ENCODE measurements around the gene LAMA2. TPM values are rescaled to one million over a fixed set of nuclear protein-coding genes. Genes with fewer than 3 reads are reported as not detected.

Gene LAMA2
- total and polyA plus RNA-seq, 4 donors: 5.2 to 105 (median 45.9) TPM

DNA sequence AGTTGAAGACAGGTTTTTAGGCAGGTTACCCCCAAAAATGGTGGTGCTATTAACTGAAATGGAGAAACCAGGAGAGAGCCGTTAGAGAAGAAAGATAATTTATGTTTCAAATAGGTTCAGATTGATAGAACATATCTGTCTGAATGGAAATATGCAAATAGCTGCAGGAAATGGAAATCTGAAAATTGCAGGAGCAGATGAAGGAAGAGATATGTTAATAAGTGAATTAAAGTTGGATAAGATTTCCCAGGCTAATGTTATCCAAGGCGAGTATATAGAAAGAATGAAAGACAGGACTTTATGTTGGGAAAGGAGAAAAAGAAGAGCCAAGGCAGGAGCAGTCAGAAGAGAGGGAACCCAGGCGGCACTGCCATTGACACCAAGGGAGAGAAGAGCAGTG is 461.4 kb downstream of the LAMA2 start:
- ATAC-seq (ENCODE audit: insufficient read depth, low FRiP score) (no peak), DNase-seq (no peak)
- Histone ChIP-seq H3K27ac (ENCODE audit: low read depth in 1 of 2, low read length in 1 of 2) (peak overlapping the region in 1 of 2 donors; percentile 60), H3K36me3 (ENCODE audit: control insufficient read depth in 4 of 4, insufficient read depth in 4 of 4, low read length in 4 of 4) (peaks cover 0 to 12% (median under 1%) of the 10 kb centered on the region in 4 donors), H3K9me3 (ENCODE audit: control insufficient read depth in 4 of 4, insufficient read depth in 3 of 4, low read length in 3 of 4) (no peaks in the 10 kb centered on the region), H3K9ac (ENCODE audit: insufficient read depth in 1 of 2, low read length in 2 of 2) (no peak overlapping the region), H3K4me3 (no peak overlapping the region), H3K27me3 (ENCODE audit: control insufficient read depth in 3 of 3, insufficient read depth in 3 of 3, low read length in 2 of 3) (no peaks in the 10 kb centered on the region), H3K4me1 (ENCODE audit: control insufficient read depth in 5 of 5, insufficient read depth in 5 of 5, low read length in 5 of 5) (peaks cover 0 to 15% (median 0%) of the 10 kb centered on the region in 5 donors)
- 91 to 92% methylated on average over 3 of the region's 3 CpGs for WGBS, 2 donors
- TF ChIP-seq, protein P1, sequence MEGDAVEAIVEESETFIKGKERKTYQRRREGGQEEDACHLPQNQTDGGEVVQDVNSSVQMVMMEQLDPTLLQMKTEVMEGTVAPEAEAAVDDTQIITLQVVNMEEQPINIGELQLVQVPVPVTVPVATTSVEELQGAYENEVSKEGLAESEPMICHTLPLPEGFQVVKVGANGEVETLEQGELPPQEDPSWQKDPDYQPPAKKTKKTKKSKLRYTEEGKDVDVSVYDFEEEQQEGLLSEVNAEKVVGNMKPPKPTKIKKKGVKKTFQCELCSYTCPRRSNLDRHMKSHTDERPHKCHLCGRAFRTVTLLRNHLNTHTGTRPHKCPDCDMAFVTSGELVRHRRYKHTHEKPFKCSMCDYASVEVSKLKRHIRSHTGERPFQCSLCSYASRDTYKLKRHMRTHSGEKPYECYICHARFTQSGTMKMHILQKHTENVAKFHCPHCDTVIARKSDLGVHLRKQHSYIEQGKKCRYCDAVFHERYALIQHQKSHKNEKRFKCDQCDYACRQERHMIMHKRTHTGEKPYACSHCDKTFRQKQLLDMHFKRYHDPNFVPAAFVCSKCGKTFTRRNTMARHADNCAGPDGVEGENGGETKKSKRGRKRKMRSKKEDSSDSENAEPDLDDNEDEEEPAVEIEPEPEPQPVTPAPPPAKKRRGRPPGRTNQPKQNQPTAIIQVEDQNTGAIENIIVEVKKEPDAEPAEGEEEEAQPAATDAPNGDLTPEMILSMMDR (IDR thresholded peaks at IDR 0.05; ENCODE audit: control extremely low read depth, extremely low read depth): no peak

DNA sequence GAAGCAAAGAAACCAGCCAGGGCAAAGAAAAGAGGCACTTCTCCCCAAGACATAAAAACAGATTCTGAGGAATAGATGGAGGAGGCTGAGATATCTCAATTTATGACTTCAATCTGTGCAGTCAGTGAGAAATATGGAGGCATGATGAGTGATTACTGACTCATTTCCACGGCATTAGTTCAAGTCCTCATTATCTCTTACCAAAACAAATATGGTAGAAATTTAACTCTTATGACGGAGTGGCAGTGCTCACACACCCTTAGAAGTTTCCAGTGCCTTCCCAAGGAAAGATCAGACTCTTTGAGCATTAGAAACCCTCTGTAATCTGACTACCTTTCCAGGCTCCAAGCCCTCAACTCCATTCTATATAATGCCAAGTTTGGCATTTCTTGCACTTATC is 463.0 kb downstream of the LAMA2 start:
- no peak for DNase-seq
- WGBS, 2 donors: 82 to 83% methylated on average over 2 of the region's 2 CpGs
- Histone ChIP-seq H3K4me1 (ENCODE audit: control insufficient read depth in 5 of 5, insufficient read depth in 5 of 5, low read length in 5 of 5) (peaks cover 0 to 15% (median 0%) of the 10 kb centered on the region in 5 donors), H3K9me3 (ENCODE audit: control insufficient read depth in 4 of 4, insufficient read depth in 3 of 4, low read length in 3 of 4) (no peaks in the 10 kb centered on the region), H3K27me3 (ENCODE audit: control insufficient read depth in 3 of 3, insufficient read depth in 3 of 3, low read length in 2 of 3) (no peaks in the 10 kb centered on the region), H3K4me3 (no peak overlapping the region), H3K36me3 (ENCODE audit: control insufficient read depth in 4 of 4, insufficient read depth in 4 of 4, low read length in 4 of 4) (peaks cover 0 to 13% (median 2%) of the 10 kb centered on the region in 4 donors), H3K9ac (ENCODE audit: insufficient read depth in 1 of 2, low read length in 2 of 2) (no peak overlapping the region), H3K27ac (ENCODE audit: low read depth in 1 of 2, low read length in 1 of 2) (peak overlapping the region in 1 of 2 donors; percentile 74)
- TF ChIP-seq, protein P1 (IDR thresholded peaks at IDR 0.05; ENCODE audit: control extremely low read depth, extremely low read depth): no peak
- ATAC-seq (ENCODE audit: insufficient read depth, low FRiP score): no peak

GRCh38 chr6:129346964-129347363 is 464.0 kb downstream of the LAMA2 start:
- peaks cover 0 to 15% (median 3%) of the 10 kb centered on the region in 5 donors for H3K4me1 ChIP-seq (ENCODE audit: control insufficient read depth in 5 of 5, insufficient read depth in 5 of 5, low read length in 5 of 5)
- DNase-seq (no peak), ATAC-seq (ENCODE audit: insufficient read depth, low FRiP score) (no peak)
- H3K9ac ChIP-seq (ENCODE audit: insufficient read depth in 1 of 2, low read length in 2 of 2): no peak overlapping the region
- TF ChIP-seq, protein P1 (IDR thresholded peaks at IDR 0.05; ENCODE audit: control extremely low read depth, extremely low read depth): no peak
- no peak overlapping the region for H3K4me3 ChIP-seq
- no peaks in the 10 kb centered on the region for H3K27me3 ChIP-seq (ENCODE audit: control insufficient read depth in 3 of 3, insufficient read depth in 3 of 3, low read length in 2 of 3)
- H3K9me3 ChIP-seq (ENCODE audit: control insufficient read depth in 4 of 4, insufficient read depth in 3 of 4, low read length in 3 of 4): no peaks in the 10 kb centered on the region
- H3K27ac ChIP-seq (ENCODE audit: low read depth in 1 of 2, low read length in 1 of 2): peak overlapping the region in 1 of 2 donors; percentile 7
- peaks cover 0 to 13% (median 2%) of the 10 kb centered on the region in 4 donors for H3K36me3 ChIP-seq (ENCODE audit: control insufficient read depth in 4 of 4, insufficient read depth in 4 of 4, low read length in 4 of 4)
- 86 to 89% methylated on average over 2 of the region's 2 CpGs for WGBS, 2 donors

GRCh38 chr6:129350278-129350677 is 467.3 kb downstream of the LAMA2 start:
- Histone ChIP-seq H3K4me3 (no peak overlapping the region), H3K9ac (ENCODE audit: insufficient read depth in 1 of 2, low read length in 2 of 2) (no peak overlapping the region), H3K27me3 (ENCODE audit: control insufficient read depth in 3 of 3, insufficient read depth in 3 of 3, low read length in 2 of 3) (no peaks in the 10 kb centered on the region), H3K36me3 (ENCODE audit: control insufficient read depth in 4 of 4, insufficient read depth in 4 of 4, low read length in 4 of 4) (peaks cover 0 to 13% (median 4%) of the 10 kb centered on the region in 4 donors), H3K27ac (ENCODE audit: low read depth in 1 of 2, low read length in 1 of 2) (no peak overlapping the region), H3K4me1 (ENCODE audit: control insufficient read depth in 5 of 5, insufficient read depth in 5 of 5, low read length in 5 of 5) (peaks cover 0 to 18% (median 3%) of the 10 kb centered on the region in 5 donors), H3K9me3 (ENCODE audit: control insufficient read depth in 4 of 4, insufficient read depth in 3 of 4, low read length in 3 of 4) (no peaks in the 10 kb centered on the region)
- 90 to 97% methylated on average over 2 of the region's 2 CpGs for WGBS, 2 donors
- DNase-seq (no peak), ATAC-seq (ENCODE audit: insufficient read depth, low FRiP score) (no peak)
- TF ChIP-seq, protein P1 (IDR thresholded peaks at IDR 0.05; ENCODE audit: control extremely low read depth, extremely low read depth): no peak
